Heart right ventricle (tissue), 16 donors: ENCODE data around the gene FN3KRP. TPM values are rescaled to one million over a fixed set of nuclear protein-coding genes. Genes with fewer than 3 reads are reported as not detected.

Experiments used
- ATAC-seq, 8 donors: fragments of 200-7000 bp; cut with Tn5 transposase; one replicate each; pipeline ENCODE4 v1.9.1; 2020; ENCODE audit warnings: mild to moderate bottlenecking in 8 of 8, moderate library complexity in 8 of 8, moderate number of reproducible peaks in 1 of 8
- DNase-seq, 2 donors: peaks; one replicate each; pipeline ENCODE4 v3.0.0-alpha.2; 2020
- H3K27ac ChIP-seq, 10 donors: fragments of 200-600 bp; sonication (generic) in 2 of 10; one replicate each; pipeline versions ENCODE4 v1.5.0 to v1.8.0; 2020 to 2022; ENCODE audit warnings: mild to moderate bottlenecking in 3 of 10
- H3K27me3 ChIP-seq, 7 donors: fragments of 200-600 bp; one replicate each; pipeline ENCODE4 v1.8.0; 2021 to 2022; ENCODE audit warnings: mild to moderate bottlenecking in 2 of 7
- H3K36me3 ChIP-seq, 9 donors: fragments of 200-600 bp; sonication (generic) in 1 of 9; one replicate each; pipeline versions ENCODE4 v1.5.0 to v1.8.0; 2020 to 2022; ENCODE audit warnings: mild to moderate bottlenecking in 2 of 9
- H3K4me1 ChIP-seq, 9 donors: fragments of 200-600 bp; sonication (generic) in 1 of 9; one replicate each; pipeline versions ENCODE4 v1.5.0 to v1.8.0; 2020 to 2022; ENCODE audit warnings: mild to moderate bottlenecking in 4 of 9
- H3K4me3 ChIP-seq, 10 donors: fragments of 200-600 bp; sonication (generic) in 2 of 10; one replicate each; pipeline versions ENCODE4 v1.5.0 to v1.8.0; 2020 to 2022; ENCODE audit warnings: mild to moderate bottlenecking in 7 of 10, moderate library complexity in 2 of 10
- H3K9me3 ChIP-seq, 11 donors: fragments of 200-600 bp in 10 of 11; sonication (generic) in 2 of 11; one replicate each; pipeline versions ENCODE4 v1.5.0 to v1.8.0; 2013 to 2022; ENCODE audit warnings: mild to moderate bottlenecking in 2 of 11, control low read depth in 1 of 11, moderate library complexity in 1 of 11
- CTCF ChIP-seq, 9 donors: fragments of 200-600 bp; sonication (generic) in 2 of 9; IDR thresholded peaks; one replicate each; pipeline versions ENCODE4 v1.5.0 to v1.8.0; 2021 to 2022; ENCODE audit warnings: antibody characterized with exemption in 9 of 9, mild to moderate bottlenecking in 5 of 9, moderate library complexity in 1 of 9
- whole genome bisulfite sequencing, 2 donors: extraction: QIAGEN DNeasy Blood & Tissue Kit; methylation state at CpG; one replicate each; pipeline ENCODE4 v1.1.7; 2013; ENCODE audit warnings: inconsistent platforms in 1 of 2; 5-methylcytosine and 5-hydroxymethylcytosine counted together
- intact Hi-C, 10 donors: fragments of 100-400 bp; cut with DNase I; formaldehyde crosslinking; loops; one replicate each; pipeline versions ENCODE4 v1.11.1 to v1.14.2; 2022
- polyA plus RNA-seq, 2 donors: library from polyadenylated mRNA; stranded (reverse); fragments of 200-250 nt; gene quantifications; one replicate each; pipeline ENCODE4 v1.2.3, GENCODE V29; 2013
- total RNA-seq, 10 donors: library from RNA; stranded (reverse); fragmentation: NEBNext Ultra II Directional in 3 of 10; extraction: Animal tissue kit (Norgen Biotek cat#: 25700) in 3 of 10; gene quantifications; one replicate each; pipeline versions ENCODE4 v1.2.1 to v1.2.4, GENCODE V29; 2021 to 2023
- donor health status: Arrhythmogenic right ventricular cardiomyopathy.
- donor health status: ischemic (EF 13 %, LVEDD 7.1; RV severe dilation, severe dysfunction).
- donor health status: healthy with polysubstance abuse.
- donor health status: DM: no; HTN: yes; CAD: no.
- donor health status: DM: no; HTN: no; CAD: no.
- donor health status: ischemic (EF 25% LVEDD 6.9; RV normal size, moderate dysfunction).
- donor health status: ischemic (EF 25% LVEDD 5.7; RV mildly dilated, moderate dysfunction).
- donor health status: healthy.
- donor health status: DM: yes; HTN: yes; CAD: no.
- donor health status: Ischemic cardiomyopathy.
- donor health status: ischemic (EF 35%, LVEDD 5.7; RV mildly dilated, moderate dysfunction).
- donor health status: nonischemic (EF 11% LVEDD 7.7; RV severe dilation, severe dysfunction).
- donor health status: DM: yes; HTN: yes; CAD: no.
- donor health status: PGD.
- donor health status: ischemic (EF 29% LVEDD 5.4; RV normal size, mild dysfunction).
- donor health status: nonischemic (EF 23%, LVEDD 6.1; RV moderate dilation, normal function).

The FN3KRP gene
- total and polyA plus RNA-seq, 12 donors: 10.3 to 21.5 (median 15.3) TPM

GRCh38 chr17:82726427-82726826 lies 9.9 kb downstream of the FN3KRP start:
- Histone ChIP-seq H3K27me3 (no peaks in the 10 kb centered on the region), H3K36me3 (peaks cover 0 to 93% (median 5%) of the 10 kb centered on the region in 9 donors), H3K9me3 (no peaks in the 10 kb centered on the region), H3K4me1 (no peaks in the 10 kb centered on the region), H3K4me3 (no peak overlapping the region), H3K27ac (no peak overlapping the region)
- intact Hi-C loops: no loop called here
- DNase-seq (no peak), ATAC-seq (peak in 1 of 8 donors; percentile 33)
- 97% methylated on average over 10 of the region's 10 CpGs for WGBS, 2 donors
- no peak for TF ChIP-seq CTCF (IDR thresholded peaks at IDR 0.05)

- Histone ChIP-seq H3K9me3 (peaks cover 0 to 14% (median 0%) of the 10 kb centered on the region in 11 donors), H3K27me3 (no peaks in the 10 kb centered on the region), H3K4me3 (no peak overlapping the region), H3K27ac (no peak overlapping the region), H3K36me3 (peaks cover 0 to 68% (median 5%) of the 10 kb centered on the region in 9 donors), H3K4me1 (peaks cover 0 to 3% (median 0%) of the 10 kb centered on the region in 9 donors)
- intact Hi-C loops: loop anchor here in 1 of 10 donors (5.0 kb wide), 1 partner anchor 82 kb away; the partner anchor contains the start of gene WDR45B
- no peak for TF ChIP-seq CTCF (IDR thresholded peaks at IDR 0.05)
- ATAC-seq (peak in 2 of 8 donors; percentile 5 to 17), DNase-seq (no peak)
- 87 to 88% methylated on average over 48 of the region's 48 CpGs for WGBS, 2 donors
Observed at GRCh38 chr17:82729479-82730260, 13.2 kb downstream of the FN3KRP start.

GRCh38 chr17:82732118-82732743 lies 15.7 kb downstream of the FN3KRP start:
- DNase-seq (no peak), ATAC-seq (no peak)
- Histone ChIP-seq H3K36me3 (peaks cover 0 to 43% (median 0%) of the 10 kb centered on the region in 9 donors), H3K9me3 (peaks cover 0 to 14% (median 0%) of the 10 kb centered on the region in 11 donors), H3K4me3 (no peak overlapping the region), H3K27me3 (no peaks in the 10 kb centered on the region), H3K4me1 (peaks cover 0 to 21% (median 11%) of the 10 kb centered on the region in 9 donors), H3K27ac (no peak overlapping the region)
- TF ChIP-seq CTCF (IDR thresholded peaks at IDR 0.05): no peak
- WGBS, 2 donors: 93 to 94% methylated on average over 13 of the region's 13 CpGs
- intact Hi-C loops: loop anchor here in 1 of 10 donors (5.0 kb wide), 1 partner anchor 85 kb away; the partner anchor contains the start of gene WDR45B
